HEK293T (cell line): ENCODE data around the gene MED27.

Experiments used
- CTCF ChIA-PET: fragments of 350-600 bp; formaldehyde crosslinking; extraction: SDS; loops from one replicate; lab custom pipeline; 2021; ENCODE audit warnings: antibody characterized with exemption, inconsistent platforms; lab: Yijun Ruan, JAX
- POLR2A ChIA-PET: fragments of 350-600 bp; formaldehyde crosslinking; extraction: SDS; loops from one replicate; lab custom pipeline; 2020; ENCODE audit warnings: antibody characterized with exemption, inconsistent platforms; lab: Yijun Ruan, JAX
- DNase-seq: peaks from one replicate; pipeline ENCODE4 v3.0.0; 2012; ENCODE audit warnings: mixed read lengths; ENCODE audit errors: extremely low spot score
- ARNT ChIP-seq: fragments of 450-650 bp; IDR thresholded peaks from 2 replicates; pipeline ENCODE4 v1.6.1; 2017; ENCODE audit warnings: mild to moderate bottlenecking
- BHLHE40 ChIP-seq: fragments of 450-650 bp; IDR thresholded peaks from 2 replicates; pipeline ENCODE4 v1.6.1; 2016; ENCODE audit warnings: mild to moderate bottlenecking, moderate library complexity, borderline replicate concordance
- CTBP1 ChIP-seq: fragments of 450-650 bp; IDR thresholded peaks from 2 replicates; pipeline ENCODE4 v1.6.1; 2016; ENCODE audit warnings: borderline replicate concordance
- ELF4 ChIP-seq: fragments of 450-650 bp; IDR thresholded peaks from 2 replicates; pipeline ENCODE4 v1.6.1; 2017; ENCODE audit warnings: antibody characterized with exemption
- FOXA1 ChIP-seq: fragments of 450-650 bp; IDR thresholded peaks from 2 replicates; pipeline ENCODE4 v1.6.1; 2016; ENCODE audit warnings: mild to moderate bottlenecking
- FOXK2 ChIP-seq: fragments of 450-650 bp; IDR thresholded peaks from 2 replicates; pipeline ENCODE4 v1.6.1; 2016; ENCODE audit warnings: mild to moderate bottlenecking
- FOXM1 ChIP-seq: fragments of 450-650 bp; IDR thresholded peaks from 2 replicates; pipeline ENCODE4 v1.6.1; 2017; ENCODE audit warnings: mild to moderate bottlenecking, borderline replicate concordance
- HDGF ChIP-seq: fragments of 450-650 bp; IDR thresholded peaks from 2 replicates; pipeline ENCODE4 v1.6.1; 2017; ENCODE audit warnings: antibody characterized with exemption, borderline replicate concordance
- L3MBTL2 ChIP-seq: fragments of 450-650 bp; conservative IDR thresholded peaks from 2 replicates; pipeline ENCODE4 v1.6.1; 2016; ENCODE audit warnings: mild to moderate bottlenecking
- LEF1 ChIP-seq: fragments of 450-650 bp; IDR thresholded peaks from 2 replicates; pipeline ENCODE4 v1.6.1; 2017; ENCODE audit warnings: mild to moderate bottlenecking, borderline replicate concordance
- NFRKB ChIP-seq: fragments of 450-650 bp; IDR thresholded peaks from 2 replicates; pipeline ENCODE4 v1.6.1; 2016; ENCODE audit warnings: mild to moderate bottlenecking, moderate library complexity
- SP1 ChIP-seq: fragments of 450-650 bp; IDR thresholded peaks from 2 replicates; pipeline ENCODE4 v1.6.1; 2017
- SUZ12 ChIP-seq: fragments of 450-650 bp; IDR thresholded peaks from 2 replicates; pipeline ENCODE4 v1.6.1; 2016; ENCODE audit warnings: mild to moderate bottlenecking
- TARDBP ChIP-seq: fragments of 450-650 bp; IDR thresholded peaks from 2 replicates; pipeline ENCODE4 v1.6.1; 2016
- ZNF384 ChIP-seq: fragments of 450-650 bp; IDR thresholded peaks from 2 replicates; pipeline ENCODE4 v1.6.1; 2016
- TF ChIP-seq, protein P1 (sequence below): fragments of 450-650 bp; IDR thresholded peaks from 2 replicates; pipeline ENCODE4 v1.6.1; 2016

MED27 gene

DNA sequence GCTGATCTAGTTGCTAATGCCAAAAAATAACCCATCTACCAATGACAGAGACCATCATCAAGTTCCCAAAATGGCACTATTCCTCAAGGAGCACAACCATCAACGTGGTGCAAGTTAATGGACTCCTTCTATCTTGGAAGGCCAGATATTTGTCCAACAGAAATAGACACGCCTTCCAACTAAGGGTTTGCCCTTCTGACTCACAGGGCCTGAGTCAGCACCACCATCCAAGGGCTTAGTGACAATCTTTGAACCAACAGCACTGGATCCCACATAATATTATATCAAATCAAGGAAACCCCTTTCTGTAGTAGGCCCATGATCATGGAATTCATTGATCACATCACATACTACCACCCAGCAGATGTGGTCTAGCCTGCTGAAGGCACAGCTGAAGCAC lies 84.3 kb downstream of the MED27 start:
- TF ChIP-seq HDGF (no peak), LEF1 (no peak), FOXA1 (no peak), SP1 (no peak), FOXM1 (no peak), FOXK2 (no peak), SUZ12 (no peak), NFRKB (no peak), CTBP1 (no peak), BHLHE40 (no peak), ARNT (no peak)
- TF ChIP-seq, protein P1, sequence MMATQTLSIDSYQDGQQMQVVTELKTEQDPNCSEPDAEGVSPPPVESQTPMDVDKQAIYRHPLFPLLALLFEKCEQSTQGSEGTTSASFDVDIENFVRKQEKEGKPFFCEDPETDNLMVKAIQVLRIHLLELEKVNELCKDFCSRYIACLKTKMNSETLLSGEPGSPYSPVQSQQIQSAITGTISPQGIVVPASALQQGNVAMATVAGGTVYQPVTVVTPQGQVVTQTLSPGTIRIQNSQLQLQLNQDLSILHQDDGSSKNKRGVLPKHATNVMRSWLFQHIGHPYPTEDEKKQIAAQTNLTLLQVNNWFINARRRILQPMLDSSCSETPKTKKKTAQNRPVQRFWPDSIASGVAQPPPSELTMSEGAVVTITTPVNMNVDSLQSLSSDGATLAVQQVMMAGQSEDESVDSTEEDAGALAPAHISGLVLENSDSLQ = no peak
- no peak for DNase-seq
- ChIA-PET CTCF (no interaction called here), POLR2A (no interaction called here)

DNA sequence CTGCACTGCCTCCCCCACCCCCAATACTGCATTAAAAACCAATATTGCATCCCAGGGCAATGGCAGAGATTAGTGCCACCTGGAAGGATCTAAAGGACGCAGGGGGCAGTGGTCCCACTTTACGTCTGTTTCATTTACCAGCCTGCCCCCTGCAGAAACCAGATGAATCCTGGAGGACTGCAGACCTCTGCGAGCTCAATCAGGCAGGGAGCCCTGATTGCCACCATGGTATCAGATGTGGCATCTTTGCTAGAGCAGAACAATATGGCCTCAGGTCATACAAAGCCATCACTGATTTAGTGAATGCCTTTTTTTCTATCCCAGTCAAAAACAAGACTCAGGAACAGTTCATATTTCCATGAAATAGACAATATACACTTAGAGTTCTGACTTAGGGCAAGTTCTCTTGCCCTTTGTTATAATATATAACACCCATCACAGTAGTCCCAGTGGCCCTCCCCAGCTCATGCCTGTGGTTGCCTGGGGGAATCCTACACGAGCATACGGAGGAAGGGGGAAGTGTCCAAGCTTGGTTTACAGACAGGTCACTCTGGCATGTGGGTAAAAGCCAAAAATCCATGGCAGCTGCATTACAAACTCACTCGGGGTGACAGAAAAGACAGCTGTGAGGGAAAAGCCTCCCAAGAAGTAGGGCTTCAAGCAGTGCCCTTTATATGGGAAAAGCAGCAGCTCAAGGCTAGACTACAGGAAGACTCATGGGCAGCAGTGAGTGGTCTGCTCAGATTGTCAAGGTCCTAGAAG lies 85.1 kb downstream of the MED27 start:
- DNase-seq = no peak
- POLR2A ChIA-PET = no interaction called here
- CTCF ChIA-PET = no interaction called here
- no peak for TF ChIP-seq ELF4
- TF ChIP-seq FOXM1 = no peak
- no peak for TF ChIP-seq ARNT
- no peak for TF ChIP-seq HDGF
- TF ChIP-seq SUZ12 = no peak
- TF ChIP-seq L3MBTL2 = no peak
- TF ChIP-seq FOXA1 = no peak
- no peak for TF ChIP-seq TARDBP
- TF ChIP-seq FOXK2 = no peak
- TF ChIP-seq LEF1 = no peak
- no peak for TF ChIP-seq CTBP1
- no peak for TF ChIP-seq BHLHE40
- TF ChIP-seq ZNF384 = no peak
- TF ChIP-seq SP1 = no peak
- TF ChIP-seq, protein P1 = no peak
- TF ChIP-seq NFRKB = no peak

DNA sequence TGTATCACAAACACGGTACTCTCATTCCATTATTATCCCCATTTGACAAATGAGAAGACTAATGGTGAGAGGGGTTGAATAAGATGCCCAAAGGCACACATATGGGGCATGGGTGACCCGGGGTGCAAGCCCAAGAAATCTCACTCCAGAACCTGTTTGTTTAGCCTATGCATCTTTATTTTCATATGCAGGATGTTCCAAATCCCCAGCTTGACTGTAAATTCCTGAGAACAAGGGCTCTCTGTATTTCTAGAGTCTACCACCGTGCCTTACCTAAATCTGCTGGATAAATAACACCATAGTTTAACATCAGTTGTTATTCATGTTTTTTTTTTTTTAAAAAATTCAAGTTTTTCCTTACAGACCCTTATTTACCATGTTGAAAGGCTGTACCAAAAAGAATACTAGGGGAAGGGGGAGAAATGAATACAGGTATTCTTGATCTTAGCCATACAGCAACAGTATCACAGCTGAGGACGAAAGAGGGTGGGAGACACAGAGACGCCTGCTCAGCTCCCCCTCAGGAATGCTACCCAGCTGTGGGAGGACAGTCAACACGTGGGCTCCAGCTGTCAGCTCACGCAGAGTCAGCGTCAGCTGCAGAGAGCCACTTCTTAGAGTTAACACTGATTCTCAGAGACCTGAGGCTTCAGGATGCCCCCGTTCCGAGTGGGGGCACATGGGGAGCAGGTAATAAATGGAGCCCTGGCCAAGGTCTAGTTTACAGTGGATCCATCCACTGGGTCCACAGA lies 86.6 kb downstream of the MED27 start:
- no peak for TF ChIP-seq ELF4
- no peak for TF ChIP-seq SP1
- no peak for TF ChIP-seq LEF1
- TF ChIP-seq FOXK2 = no peak
- no peak for TF ChIP-seq FOXM1
- no peak for TF ChIP-seq TARDBP
- TF ChIP-seq, protein P1 = no peak
- TF ChIP-seq NFRKB = no peak
- no peak for TF ChIP-seq SUZ12
- ChIA-PET POLR2A (interaction anchor here (0.9 kb wide), 1 partner anchor 13 kb away, joined by 3 read pairs; no protein-coding TSS in a partner anchor), CTCF (no interaction called here)
- DNase-seq = no peak

DNA sequence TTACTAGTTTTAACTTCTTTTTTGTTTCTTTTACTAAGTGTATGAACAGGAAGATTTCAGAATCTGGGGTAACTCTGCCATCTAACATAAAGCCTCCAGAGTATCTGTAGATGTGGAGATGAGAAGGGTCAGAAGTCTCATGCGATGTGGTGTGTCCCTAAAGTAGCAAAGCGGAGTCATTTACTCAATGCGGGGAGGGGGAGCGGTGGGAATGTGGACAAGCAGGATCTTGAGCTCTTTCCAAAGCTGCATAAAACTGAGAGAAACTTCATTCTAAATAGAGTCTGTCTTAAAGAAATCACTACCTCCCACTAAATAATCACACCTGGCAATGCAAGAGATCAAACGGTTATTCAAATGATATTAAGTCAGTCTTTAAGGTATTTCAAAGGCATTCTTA lies 92.4 kb downstream of the MED27 start:
- CTCF ChIA-PET = no interaction called here
- TF ChIP-seq, protein P1 = no peak
- TF ChIP-seq LEF1 (no peak), L3MBTL2 (no peak), FOXA1 (no peak), ARNT (no peak), TARDBP (no peak), SP1 (no peak), NFRKB (no peak), SUZ12 (no peak), FOXK2 (no peak), ZNF384 (no peak), CTBP1 (no peak), FOXM1 (no peak), ELF4 (no peak), BHLHE40 (no peak), HDGF (no peak)
- DNase-seq = no peak
- POLR2A ChIA-PET = no interaction called here

DNA sequence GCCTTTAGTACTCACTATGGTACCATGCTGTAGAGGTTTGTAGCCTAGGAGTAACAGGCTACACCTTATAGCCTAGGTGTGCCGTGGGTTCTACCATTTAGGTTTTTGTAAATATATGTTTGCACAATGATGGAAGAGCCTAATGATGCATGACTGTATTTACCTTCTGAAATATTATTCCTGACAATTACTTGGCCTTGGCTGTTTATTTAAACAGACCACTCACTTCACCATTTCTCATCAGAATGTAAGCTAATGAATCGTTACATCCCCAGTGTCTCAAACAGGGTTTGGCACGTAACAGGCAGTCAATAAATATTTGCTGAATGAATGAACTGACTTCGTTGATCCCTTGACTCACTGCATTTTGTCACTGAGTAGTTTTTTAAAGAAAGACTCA lies 93.1 kb downstream of the MED27 start:
- TF ChIP-seq BHLHE40 (no peak), LEF1 (no peak), ZNF384 (no peak), CTBP1 (no peak), HDGF (no peak), FOXA1 (no peak), FOXM1 (no peak), SUZ12 (no peak), FOXK2 (no peak), ARNT (no peak), TARDBP (no peak), SP1 (no peak), NFRKB (no peak), ELF4 (no peak)
- TF ChIP-seq, protein P1 = no peak
- ChIA-PET CTCF (no interaction called here), POLR2A (no interaction called here)
- no peak for DNase-seq
